ENCODE results near the gene PTK7.

Gene PTK7

GRCh38 chr6:43146261-43146660, 70.1 kb downstream of the PTK7 start:
- peak overlapping the region; percentile 42 for H3K27ac ChIP-seq
- no peak for TF ChIP-seq CTCF (conservative IDR thresholded peaks at IDR 0.05)

- H3K27ac ChIP-seq: peak overlapping the region; percentile 42
- no peak for TF ChIP-seq CTCF (conservative IDR thresholded peaks at IDR 0.05)
These were observed 70.9 kb downstream of the PTK7 start for GRCh38 chr6:43146709-43147688.

GRCh38 chr6:43147691-43148477, 71.8 kb downstream of the PTK7 start:
- TF ChIP-seq CTCF (conservative IDR thresholded peaks at IDR 0.05): no peak
- peak overlapping the region; percentile 42; the same call in 1 of the 2 replicates for H3K27ac ChIP-seq

- TF ChIP-seq CTCF (conservative IDR thresholded peaks at IDR 0.05): no peak
- H3K27ac ChIP-seq: peak overlapping the region; percentile 70
These were observed 73.2 kb downstream of the PTK7 start for GRCh38 chr6:43149265-43149664.

GRCh38 chr6:43150051-43150751, 74.1 kb downstream of the PTK7 start:
- H3K27ac ChIP-seq: peak overlapping the region; percentile 70
- no peak for TF ChIP-seq CTCF (conservative IDR thresholded peaks at IDR 0.05)

- H3K27ac ChIP-seq: no peak overlapping the region
- no peak for TF ChIP-seq CTCF (conservative IDR thresholded peaks at IDR 0.05)
These were observed 83.5 kb downstream of the PTK7 start for GRCh38 chr6:43159599-43159998.

- no peak overlapping the region for H3K27ac ChIP-seq
- no peak for TF ChIP-seq CTCF (conservative IDR thresholded peaks at IDR 0.05)
These were observed 87.8 kb downstream of the PTK7 start for GRCh38 chr6:43163899-43164298.
